ENCODE measurements around the gene ANGPTL8.

DNA sequence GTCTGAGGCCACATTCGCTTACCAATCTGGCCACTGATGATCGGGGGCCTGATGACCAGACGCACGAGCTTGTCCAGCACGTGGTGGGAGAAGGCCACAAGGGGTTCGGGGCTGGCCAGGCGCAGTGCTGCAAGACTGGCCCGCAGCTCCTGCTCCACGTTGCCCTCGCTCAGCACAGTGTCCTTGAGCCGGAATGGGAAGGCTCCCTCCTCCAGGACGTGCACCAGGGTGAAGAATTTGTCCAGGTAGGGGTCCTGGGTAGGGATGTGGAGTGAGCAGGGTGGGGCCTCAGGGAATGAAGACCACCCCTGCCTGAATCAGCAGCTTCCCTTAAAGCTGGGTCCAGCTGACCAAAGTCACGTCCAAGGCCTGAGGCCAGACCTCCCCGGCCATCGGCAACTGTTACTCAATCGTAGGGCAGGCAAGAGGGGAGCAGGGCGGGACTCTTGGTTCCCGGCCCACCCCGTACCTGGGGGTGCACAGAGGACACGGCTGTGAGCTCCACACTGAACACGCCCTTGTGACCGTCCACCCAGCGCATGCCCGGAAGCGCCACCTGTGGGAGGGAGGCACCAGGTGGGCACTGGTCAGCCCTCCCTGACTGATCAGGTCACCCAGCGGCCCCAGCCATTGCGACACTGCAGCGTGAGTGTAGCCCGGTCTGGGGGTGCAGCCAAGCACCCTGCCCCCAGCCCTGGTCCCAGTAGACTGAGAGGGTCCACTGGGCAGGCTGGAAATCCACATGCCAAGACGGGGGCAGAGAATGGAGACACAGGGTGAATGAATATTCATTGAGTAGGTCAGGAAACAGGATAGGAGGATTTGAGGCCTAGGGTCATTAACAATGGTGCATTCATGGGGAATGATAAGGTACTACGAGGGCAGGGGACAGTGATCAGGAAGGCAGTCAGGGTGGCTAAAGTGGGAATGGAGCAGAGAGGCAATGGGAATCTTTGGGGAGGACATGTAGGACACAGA is 2.8 kb upstream of the ANGPTL8 start:
- TF ChIP-seq GATA3 (IDR thresholded peaks at IDR 0.05; ENCODE audit: low read depth, low read length), result no peak
- no peak for TF ChIP-seq GATA2 (IDR thresholded peaks at IDR 0.05; ENCODE audit: low read depth, low read length)
